WTC11 (cell line): ENCODE results near the gene FLRT3. TPM values are rescaled to one million over a fixed set of nuclear protein-coding genes. Genes with fewer than 3 reads are reported as not detected.

Source experiments
- ATAC-seq: fragments of 200-7000 bp; cut with Tn5 transposase; 2 replicates; pipeline ENCODE4 v1.10.0; 2021; ENCODE audit warnings: mild to moderate bottlenecking, moderate library complexity
- CTCF ChIA-PET: fragments of 300-600 bp; sonication (Branson Sonifier 250); formaldehyde crosslinking; loops from one replicate; lab custom pipeline; 2021; ENCODE audit warnings: antibody characterized with exemption; lab: Charles Lee
- POLR2A ChIA-PET: fragments of 350-600 bp; sonication (Branson Sonifier 250); formaldehyde crosslinking; loops from one replicate; lab custom pipeline; 2021; ENCODE audit warnings: antibody characterized with exemption; lab: Charles Lee
- DNase-seq: peaks from one replicate; pipeline ENCODE4 v3.0.0; 2021; ENCODE audit warnings: low spot score
- H3K27ac Mint-ChIP-seq: 2 replicates; pipeline ENCODE4 v1.8.0; 2021; ENCODE audit warnings: mixed read lengths
- H3K27me3 Mint-ChIP-seq: 2 replicates; pipeline ENCODE4 v1.8.0; 2021; ENCODE audit warnings: low read depth, mild to moderate bottlenecking, moderate library complexity, mixed read lengths
- H3K36me3 Mint-ChIP-seq: 2 replicates; pipeline ENCODE4 v1.8.0; 2021; ENCODE audit warnings: mixed read lengths
- H3K4me1 Mint-ChIP-seq: 2 replicates; pipeline ENCODE4 v1.8.0; 2022; ENCODE audit warnings: mixed read lengths
- H3K4me3 Mint-ChIP-seq: 2 replicates; pipeline ENCODE4 v1.8.0; 2021; ENCODE audit warnings: mild to moderate bottlenecking, moderate library complexity, mixed read lengths
- H3K9me3 Mint-ChIP-seq: 2 replicates; pipeline ENCODE4 v1.8.0; 2021; ENCODE audit warnings: mixed read lengths
- ATF1 ChIP-seq: sonication (generic); formaldehyde crosslinking; IDR thresholded peaks from 2 replicates; pipeline ENCODE4 v1.8.1; 2023; ENCODE audit warnings: mild to moderate bottlenecking, moderate library complexity, missing genetic modification reagents
- ETV6 ChIP-seq: sonication (generic); formaldehyde crosslinking; IDR thresholded peaks from 2 replicates; pipeline ENCODE4 v1.8.1; 2022; ENCODE audit warnings: mild to moderate bottlenecking, missing genetic modification reagents
- GABPB1 ChIP-seq: sonication (generic); formaldehyde crosslinking; IDR thresholded peaks from 2 replicates; pipeline ENCODE4 v1.8.1; 2023; ENCODE audit warnings: mild to moderate bottlenecking, missing genetic modification reagents
- MXD4 ChIP-seq: fragments of 250-450 bp; sonication (Bioruptor Pico); IDR thresholded peaks from 2 replicates; pipeline ENCODE4 v1.8.0; 2021; ENCODE audit warnings: mild to moderate bottlenecking, moderate library complexity, borderline replicate concordance
- MYBL2 ChIP-seq: sonication (generic); formaldehyde crosslinking; IDR thresholded peaks from 2 replicates; pipeline ENCODE4 v1.8.1; 2023; ENCODE audit warnings: mild to moderate bottlenecking, moderate library complexity, missing genetic modification reagents
- NR3C1 ChIP-seq: sonication (generic); formaldehyde crosslinking; conservative IDR thresholded peaks from 2 replicates; pipeline ENCODE4 v1.8.1; 2023; ENCODE audit warnings: low read depth, mild to moderate bottlenecking, missing genetic modification reagents
- RORB ChIP-seq: fragments of 250-450 bp; sonication (Bioruptor Pico); IDR thresholded peaks from 2 replicates; pipeline ENCODE4 v1.9.0; 2021; ENCODE audit warnings: mild to moderate bottlenecking
- SMAD4 ChIP-seq: sonication (generic); formaldehyde crosslinking; IDR thresholded peaks from 2 replicates; pipeline ENCODE4 v1.8.0; 2022; ENCODE audit warnings: mild to moderate bottlenecking, missing genetic modification reagents
- SOX15 ChIP-seq: fragments of 250-450 bp; sonication (Bioruptor Pico); IDR thresholded peaks from 2 replicates; pipeline ENCODE4 v1.9.0; 2021; ENCODE audit warnings: mild to moderate bottlenecking
- SP1 ChIP-seq: sonication (generic); formaldehyde crosslinking; conservative IDR thresholded peaks from 2 replicates; pipeline ENCODE4 v1.8.1; 2022; ENCODE audit warnings: missing genetic modification reagents
- TCF7 ChIP-seq: sonication (generic); formaldehyde crosslinking; IDR thresholded peaks from 2 replicates; pipeline ENCODE4 v1.8.0; 2022; ENCODE audit warnings: mild to moderate bottlenecking, low read depth, missing genetic modification reagents, moderate library complexity
- TEAD1 ChIP-seq: sonication (generic); formaldehyde crosslinking; IDR thresholded peaks from 2 replicates; pipeline ENCODE4 v1.8.0; 2022; ENCODE audit warnings: mild to moderate bottlenecking, missing genetic modification reagents
- total RNA-seq: library from RNA; stranded (reverse); gene quantifications from 3 replicates; pipeline ENCODE4 v1.2.3, GENCODE V29; 2021
- TF ChIP-seq, protein P1 (sequence below): sonication (generic); formaldehyde crosslinking; IDR thresholded peaks from 2 replicates; pipeline ENCODE4 v1.8.0; 2023; ENCODE audit warnings: missing genetic modification reagents, mild to moderate bottlenecking, borderline replicate concordance
- TF ChIP-seq, protein P2 (sequence below): sonication (generic); formaldehyde crosslinking; conservative IDR thresholded peaks from 2 replicates; pipeline ENCODE4 v1.8.1; 2022; ENCODE audit warnings: mild to moderate bottlenecking, missing genetic modification reagents
- TF ChIP-seq, protein P3 (sequence below): sonication (generic); formaldehyde crosslinking; conservative IDR thresholded peaks from 2 replicates; pipeline ENCODE4 v1.8.1; 2023; ENCODE audit warnings: mild to moderate bottlenecking, low read depth, missing genetic modification reagents, moderate library complexity
- TF ChIP-seq, protein P4 (sequence below): fragments of 250-450 bp; sonication (Bioruptor Pico); IDR thresholded peaks from 2 replicates; pipeline ENCODE4 v1.9.0; 2021; ENCODE audit warnings: mild to moderate bottlenecking, borderline replicate concordance
- TF ChIP-seq, protein P5 (sequence below): fragments of 250-450 bp; sonication (Bioruptor Pico); IDR thresholded peaks from 2 replicates; pipeline ENCODE4 v2.1.2; 2022; ENCODE audit warnings: mild to moderate bottlenecking, moderate library complexity

The FLRT3 gene
- total RNA-seq, 1 experiment from 2014 or later, result 0.79 TPM

DNA sequence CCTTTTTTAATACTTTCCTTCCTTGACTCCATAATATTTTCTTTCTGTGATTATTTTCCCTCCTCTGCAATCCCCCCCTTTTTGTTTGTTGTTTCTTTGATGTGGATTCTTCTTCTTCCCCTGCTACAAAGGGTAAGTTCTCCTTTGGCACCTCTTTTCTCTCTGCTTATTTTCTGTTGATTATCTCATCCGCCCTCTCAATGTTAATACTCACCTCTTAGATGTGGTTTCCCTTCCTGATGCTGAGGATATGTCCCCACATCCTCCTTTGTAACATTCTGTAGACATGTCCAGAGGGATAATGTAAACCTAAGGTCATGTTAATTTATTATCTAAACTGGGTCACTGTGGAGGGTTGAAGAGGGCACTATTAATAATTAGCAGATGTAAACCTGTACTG is 17.7 kb downstream of the FLRT3 start (continued):
- TF ChIP-seq, protein P1, sequence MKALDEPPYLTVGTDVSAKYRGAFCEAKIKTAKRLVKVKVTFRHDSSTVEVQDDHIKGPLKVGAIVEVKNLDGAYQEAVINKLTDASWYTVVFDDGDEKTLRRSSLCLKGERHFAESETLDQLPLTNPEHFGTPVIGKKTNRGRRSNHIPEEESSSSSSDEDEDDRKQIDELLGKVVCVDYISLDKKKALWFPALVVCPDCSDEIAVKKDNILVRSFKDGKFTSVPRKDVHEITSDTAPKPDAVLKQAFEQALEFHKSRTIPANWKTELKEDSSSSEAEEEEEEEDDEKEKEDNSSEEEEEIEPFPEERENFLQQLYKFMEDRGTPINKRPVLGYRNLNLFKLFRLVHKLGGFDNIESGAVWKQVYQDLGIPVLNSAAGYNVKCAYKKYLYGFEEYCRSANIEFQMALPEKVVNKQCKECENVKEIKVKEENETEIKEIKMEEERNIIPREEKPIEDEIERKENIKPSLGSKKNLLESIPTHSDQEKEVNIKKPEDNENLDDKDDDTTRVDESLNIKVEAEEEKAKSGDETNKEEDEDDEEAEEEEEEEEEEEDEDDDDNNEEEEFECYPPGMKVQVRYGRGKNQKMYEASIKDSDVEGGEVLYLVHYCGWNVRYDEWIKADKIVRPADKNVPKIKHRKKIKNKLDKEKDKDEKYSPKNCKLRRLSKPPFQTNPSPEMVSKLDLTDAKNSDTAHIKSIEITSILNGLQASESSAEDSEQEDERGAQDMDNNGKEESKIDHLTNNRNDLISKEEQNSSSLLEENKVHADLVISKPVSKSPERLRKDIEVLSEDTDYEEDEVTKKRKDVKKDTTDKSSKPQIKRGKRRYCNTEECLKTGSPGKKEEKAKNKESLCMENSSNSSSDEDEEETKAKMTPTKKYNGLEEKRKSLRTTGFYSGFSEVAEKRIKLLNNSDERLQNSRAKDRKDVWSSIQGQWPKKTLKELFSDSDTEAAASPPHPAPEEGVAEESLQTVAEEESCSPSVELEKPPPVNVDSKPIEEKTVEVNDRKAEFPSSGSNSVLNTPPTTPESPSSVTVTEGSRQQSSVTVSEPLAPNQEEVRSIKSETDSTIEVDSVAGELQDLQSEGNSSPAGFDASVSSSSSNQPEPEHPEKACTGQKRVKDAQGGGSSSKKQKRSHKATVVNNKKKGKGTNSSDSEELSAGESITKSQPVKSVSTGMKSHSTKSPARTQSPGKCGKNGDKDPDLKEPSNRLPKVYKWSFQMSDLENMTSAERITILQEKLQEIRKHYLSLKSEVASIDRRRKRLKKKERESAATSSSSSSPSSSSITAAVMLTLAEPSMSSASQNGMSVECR, result no peak
- TF ChIP-seq GABPB1 (CRISPR knock-in tag) (no peak), SOX15 (CRISPR knock-in tag) (no peak), ETV6 (CRISPR knock-in tag) (no peak), SMAD4 (no peak), SP1 (CRISPR knock-in tag) (no peak)

DNA sequence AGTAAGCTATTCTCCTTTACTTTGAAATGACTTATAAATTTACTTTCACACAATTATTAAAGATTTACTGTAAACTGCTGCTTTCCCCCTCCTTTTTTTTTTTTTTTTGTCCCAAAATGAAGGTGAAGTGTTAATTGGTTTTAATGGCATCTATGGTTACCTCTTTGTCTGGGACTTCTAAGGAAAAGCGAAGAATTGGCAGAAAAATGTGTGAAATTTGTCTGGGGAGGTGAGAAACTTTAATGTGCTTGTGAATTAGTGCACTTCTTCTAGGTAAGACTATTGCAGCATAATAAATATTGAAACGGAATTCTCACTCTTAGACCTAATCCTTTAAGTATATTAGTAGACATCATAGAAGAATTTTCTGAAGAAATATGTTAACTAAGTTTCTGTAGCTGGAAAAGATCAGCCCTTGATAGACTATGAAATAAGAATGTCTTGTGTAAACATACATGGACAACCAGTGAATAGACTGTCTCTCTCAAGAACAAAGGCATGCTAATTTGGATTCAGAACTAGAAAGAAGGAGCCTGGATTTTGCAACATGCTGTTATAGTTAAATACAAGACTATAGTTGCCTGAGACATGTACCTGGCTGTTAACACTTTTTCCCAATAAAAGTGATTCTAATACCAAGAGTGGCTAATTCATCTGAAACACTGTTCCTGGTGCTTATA is 23.9 kb downstream of the FLRT3 start:
- Mint-ChIP-seq H3K27me3 (no peaks in the 10 kb centered on the region), H3K4me3 (no peak overlapping the region), H3K27ac (no peak overlapping the region), H3K9me3 (no peaks in the 10 kb centered on the region), H3K36me3 (no peaks in the 10 kb centered on the region), H3K4me1 (peaks cover 14% of the 10 kb centered on the region)
- POLR2A ChIA-PET, result interaction anchor here (0.5 kb wide), 1 partner anchor 32 kb away, joined by 4 read pairs; no protein-coding TSS in a partner anchor
- CTCF ChIA-PET, result no interaction called here
- ATAC-seq, result no peak
- DNase-seq, result no peak
- TF ChIP-seq MYBL2 (CRISPR knock-in tag) (no peak), RORB (CRISPR knock-in tag) (no peak), TCF7 (no peak), TEAD1 (CRISPR knock-in tag) (no peak), ATF1 (CRISPR knock-in tag) (no peak), MXD4 (CRISPR knock-in tag) (no peak), NR3C1 (CRISPR knock-in tag) (no peak)
- TF ChIP-seq, protein P2, sequence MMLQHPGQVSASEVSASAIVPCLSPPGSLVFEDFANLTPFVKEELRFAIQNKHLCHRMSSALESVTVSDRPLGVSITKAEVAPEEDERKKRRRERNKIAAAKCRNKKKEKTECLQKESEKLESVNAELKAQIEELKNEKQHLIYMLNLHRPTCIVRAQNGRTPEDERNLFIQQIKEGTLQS (CRISPR knock-in tag), result no peak
- TF ChIP-seq, protein P3, sequence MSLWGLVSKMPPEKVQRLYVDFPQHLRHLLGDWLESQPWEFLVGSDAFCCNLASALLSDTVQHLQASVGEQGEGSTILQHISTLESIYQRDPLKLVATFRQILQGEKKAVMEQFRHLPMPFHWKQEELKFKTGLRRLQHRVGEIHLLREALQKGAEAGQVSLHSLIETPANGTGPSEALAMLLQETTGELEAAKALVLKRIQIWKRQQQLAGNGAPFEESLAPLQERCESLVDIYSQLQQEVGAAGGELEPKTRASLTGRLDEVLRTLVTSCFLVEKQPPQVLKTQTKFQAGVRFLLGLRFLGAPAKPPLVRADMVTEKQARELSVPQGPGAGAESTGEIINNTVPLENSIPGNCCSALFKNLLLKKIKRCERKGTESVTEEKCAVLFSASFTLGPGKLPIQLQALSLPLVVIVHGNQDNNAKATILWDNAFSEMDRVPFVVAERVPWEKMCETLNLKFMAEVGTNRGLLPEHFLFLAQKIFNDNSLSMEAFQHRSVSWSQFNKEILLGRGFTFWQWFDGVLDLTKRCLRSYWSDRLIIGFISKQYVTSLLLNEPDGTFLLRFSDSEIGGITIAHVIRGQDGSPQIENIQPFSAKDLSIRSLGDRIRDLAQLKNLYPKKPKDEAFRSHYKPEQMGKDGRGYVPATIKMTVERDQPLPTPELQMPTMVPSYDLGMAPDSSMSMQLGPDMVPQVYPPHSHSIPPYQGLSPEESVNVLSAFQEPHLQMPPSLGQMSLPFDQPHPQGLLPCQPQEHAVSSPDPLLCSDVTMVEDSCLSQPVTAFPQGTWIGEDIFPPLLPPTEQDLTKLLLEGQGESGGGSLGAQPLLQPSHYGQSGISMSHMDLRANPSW (CRISPR knock-in tag), result no peak
- TF ChIP-seq, protein P4, sequence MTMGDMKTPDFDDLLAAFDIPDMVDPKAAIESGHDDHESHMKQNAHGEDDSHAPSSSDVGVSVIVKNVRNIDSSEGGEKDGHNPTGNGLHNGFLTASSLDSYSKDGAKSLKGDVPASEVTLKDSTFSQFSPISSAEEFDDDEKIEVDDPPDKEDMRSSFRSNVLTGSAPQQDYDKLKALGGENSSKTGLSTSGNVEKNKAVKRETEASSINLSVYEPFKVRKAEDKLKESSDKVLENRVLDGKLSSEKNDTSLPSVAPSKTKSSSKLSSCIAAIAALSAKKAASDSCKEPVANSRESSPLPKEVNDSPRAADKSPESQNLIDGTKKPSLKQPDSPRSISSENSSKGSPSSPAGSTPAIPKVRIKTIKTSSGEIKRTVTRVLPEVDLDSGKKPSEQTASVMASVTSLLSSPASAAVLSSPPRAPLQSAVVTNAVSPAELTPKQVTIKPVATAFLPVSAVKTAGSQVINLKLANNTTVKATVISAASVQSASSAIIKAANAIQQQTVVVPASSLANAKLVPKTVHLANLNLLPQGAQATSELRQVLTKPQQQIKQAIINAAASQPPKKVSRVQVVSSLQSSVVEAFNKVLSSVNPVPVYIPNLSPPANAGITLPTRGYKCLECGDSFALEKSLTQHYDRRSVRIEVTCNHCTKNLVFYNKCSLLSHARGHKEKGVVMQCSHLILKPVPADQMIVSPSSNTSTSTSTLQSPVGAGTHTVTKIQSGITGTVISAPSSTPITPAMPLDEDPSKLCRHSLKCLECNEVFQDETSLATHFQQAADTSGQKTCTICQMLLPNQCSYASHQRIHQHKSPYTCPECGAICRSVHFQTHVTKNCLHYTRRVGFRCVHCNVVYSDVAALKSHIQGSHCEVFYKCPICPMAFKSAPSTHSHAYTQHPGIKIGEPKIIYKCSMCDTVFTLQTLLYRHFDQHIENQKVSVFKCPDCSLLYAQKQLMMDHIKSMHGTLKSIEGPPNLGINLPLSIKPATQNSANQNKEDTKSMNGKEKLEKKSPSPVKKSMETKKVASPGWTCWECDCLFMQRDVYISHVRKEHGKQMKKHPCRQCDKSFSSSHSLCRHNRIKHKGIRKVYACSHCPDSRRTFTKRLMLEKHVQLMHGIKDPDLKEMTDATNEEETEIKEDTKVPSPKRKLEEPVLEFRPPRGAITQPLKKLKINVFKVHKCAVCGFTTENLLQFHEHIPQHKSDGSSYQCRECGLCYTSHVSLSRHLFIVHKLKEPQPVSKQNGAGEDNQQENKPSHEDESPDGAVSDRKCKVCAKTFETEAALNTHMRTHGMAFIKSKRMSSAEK (CRISPR knock-in tag), result no peak
- TF ChIP-seq, protein P5, sequence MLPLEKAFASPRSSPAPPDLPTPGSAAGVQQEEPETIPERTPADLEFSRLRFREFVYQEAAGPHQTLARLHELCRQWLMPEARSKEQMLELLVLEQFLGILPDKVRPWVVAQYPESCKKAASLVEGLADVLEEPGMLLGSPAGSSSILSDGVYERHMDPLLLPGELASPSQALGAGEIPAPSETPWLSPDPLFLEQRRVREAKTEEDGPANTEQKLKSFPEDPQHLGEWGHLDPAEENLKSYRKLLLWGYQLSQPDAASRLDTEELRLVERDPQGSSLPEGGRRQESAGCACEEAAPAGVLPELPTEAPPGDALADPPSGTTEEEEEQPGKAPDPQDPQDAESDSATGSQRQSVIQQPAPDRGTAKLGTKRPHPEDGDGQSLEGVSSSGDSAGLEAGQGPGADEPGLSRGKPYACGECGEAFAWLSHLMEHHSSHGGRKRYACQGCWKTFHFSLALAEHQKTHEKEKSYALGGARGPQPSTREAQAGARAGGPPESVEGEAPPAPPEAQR (CRISPR knock-in tag), result no peak
- TF ChIP-seq, protein P1, result no peak
